DOHH2 (cell line): ENCODE data around the gene KIAA1191.

Experiments
- H3F3A ChIP-seq: fragments of 200-600 bp; sonication (generic), shearing (Covaris generic); 2 replicates; pipeline ENCODE4 v1.6.0; 2016; ENCODE audit warnings: antibody characterized with exemption, mild to moderate bottlenecking; ENCODE audit not compliant: control insufficient read depth, insufficient read depth
- H3K27ac ChIP-seq: fragments of 200-600 bp; sonication (generic); 2 replicates; pipeline ENCODE4 v1.5.1; 2014; ENCODE audit warnings: low read depth, mild to moderate bottlenecking, low read length, moderate library complexity
- H3K27me3 ChIP-seq: fragments of 200-600 bp; sonication (generic); 2 replicates; pipeline ENCODE4 v1.6.1; 2014; ENCODE audit warnings: mild to moderate bottlenecking, low read length, mixed read lengths; ENCODE audit not compliant: control insufficient read depth
- H3K36me3 ChIP-seq: fragments of 200-600 bp; sonication (generic); 2 replicates; pipeline ENCODE4 v1.6.1; 2014; ENCODE audit warnings: mild to moderate bottlenecking, low read length, moderate library complexity, mixed read lengths; ENCODE audit not compliant: control insufficient read depth
- H3K4me1 ChIP-seq: fragments of 200-600 bp; sonication (generic); 2 replicates; pipeline ENCODE4 v1.6.1; 2014; ENCODE audit warnings: mild to moderate bottlenecking, low read length, mixed read lengths; ENCODE audit not compliant: control insufficient read depth
- H3K4me2 ChIP-seq: fragments of 200-600 bp; sonication (generic); 2 replicates; pipeline ENCODE4 v1.6.0; 2014; ENCODE audit warnings: mild to moderate bottlenecking, low read length, moderate library complexity
- H3K4me3 ChIP-seq: fragments of 200-600 bp; sonication (generic); 2 replicates; pipeline ENCODE4 v1.5.1; 2014; ENCODE audit warnings: mild to moderate bottlenecking, low read length, mixed read lengths
- H3K79me2 ChIP-seq: fragments of 200-600 bp; sonication (generic); 2 replicates; pipeline ENCODE4 v1.6.1; 2014; ENCODE audit warnings: mild to moderate bottlenecking, low read length, mixed read lengths; ENCODE audit not compliant: control insufficient read depth
- H3K9me2 ChIP-seq: fragments of 200-600 bp; sonication (generic); replicated peaks from 2 replicates; pipeline ENCODE4 v1.6.1; 2014; ENCODE audit warnings: mild to moderate bottlenecking, low read length, mixed read lengths; ENCODE audit not compliant: control insufficient read depth
- H3K9me3 ChIP-seq: fragments of 200-600 bp; sonication (generic); 2 replicates; pipeline ENCODE4 v1.6.1; 2014; ENCODE audit warnings: antibody characterized with exemption, low read length, mixed read lengths; ENCODE audit not compliant: control insufficient read depth, insufficient read depth
- H4K20me1 ChIP-seq: fragments of 200-600 bp; sonication (generic); 2 replicates; pipeline ENCODE4 v1.6.0; 2014; ENCODE audit warnings: low read depth, mild to moderate bottlenecking, antibody characterized with exemption, low read length, moderate library complexity; ENCODE audit not compliant: control insufficient read depth, insufficient read depth
- EZH2phosphoT487 ChIP-seq: fragments of 200-600 bp; sonication (generic); IDR thresholded peaks from 2 replicates; pipeline ENCODE4 v1.6.1; 2017; ENCODE audit warnings: borderline replicate concordance, mild to moderate bottlenecking, antibody characterized with exemption, low read length, moderate library complexity, mixed read lengths
- TF ChIP-seq, protein P1 (sequence below): fragments of 200-600 bp; sonication (generic); IDR thresholded peaks from one replicate; pipeline ENCODE4 v1.5.1; 2014; ENCODE audit warnings: antibody characterized with exemption, mild to moderate bottlenecking, low read depth, low read length; ENCODE audit not compliant: poor library complexity, severe bottlenecking

The KIAA1191 gene

DNA sequence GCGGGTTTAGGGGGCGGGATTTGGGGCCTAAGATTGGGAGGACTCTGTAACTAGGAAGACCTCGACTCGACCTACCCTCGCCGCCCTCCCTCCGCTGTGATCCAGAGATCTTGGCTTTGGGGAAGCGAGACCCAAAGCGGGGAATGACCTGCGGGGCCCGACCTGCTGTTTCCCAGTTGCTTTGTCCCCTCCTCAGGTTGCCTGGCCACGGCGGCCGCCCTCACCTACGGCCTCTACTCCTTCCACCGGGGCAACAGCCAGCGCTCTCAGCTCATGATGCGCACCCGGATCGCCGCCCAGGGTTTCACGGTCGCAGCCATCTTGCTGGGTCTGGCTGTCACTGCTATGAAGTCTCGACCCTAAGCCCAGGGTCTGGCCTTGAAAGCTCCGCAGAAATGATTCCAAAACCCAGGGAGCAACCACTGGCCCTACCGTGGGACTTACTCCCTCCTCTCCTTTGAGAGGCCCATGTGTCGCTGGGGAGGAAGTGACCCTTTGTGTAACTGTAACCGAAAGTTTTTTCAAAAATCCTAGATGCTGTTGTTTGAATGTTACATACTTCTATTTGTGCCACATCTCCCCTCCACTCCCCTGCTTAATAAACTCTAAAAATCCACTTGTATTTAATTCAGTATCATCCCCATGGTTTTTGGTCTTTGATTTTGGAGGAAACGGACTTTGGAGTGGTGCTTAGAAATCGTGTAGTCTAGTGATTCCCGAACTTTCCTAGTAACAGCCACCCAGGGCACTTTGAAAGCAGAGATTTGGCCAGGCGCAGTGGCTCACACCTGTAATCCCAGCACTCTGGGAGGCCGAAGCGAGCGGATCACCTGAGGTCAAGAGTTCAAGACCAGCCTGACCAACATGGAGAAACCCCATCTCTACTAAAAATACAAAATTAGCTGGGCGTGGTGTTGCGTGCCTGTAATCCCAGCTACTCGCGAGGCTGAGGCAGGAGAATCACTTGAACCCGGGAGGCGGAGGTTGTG lies 27.9 kb upstream of the KIAA1191 start:
- Histone ChIP-seq H3K4me1 (peaks cover 20% of the 10 kb centered on the region), H3K79me2 (peaks cover 65% of the 10 kb centered on the region), H3K4me2 (peak overlapping the region; percentile 61), H3K27ac (peak overlapping the region; percentile 86), H3K36me3 (peaks cover 68% of the 10 kb centered on the region), H3F3A (peaks cover 2% of the 10 kb centered on the region; the same call in 1 of the 2 replicates), H3K9me3 (no peaks in the 10 kb centered on the region), H3K9me2 (no peaks in the 10 kb centered on the region), H4K20me1 (peaks cover 15% of the 10 kb centered on the region; the same call in 1 of the 2 replicates), H3K4me3 (peak overlapping the region; percentile 97), H3K27me3 (no peaks in the 10 kb centered on the region)
- TF ChIP-seq, protein P1, sequence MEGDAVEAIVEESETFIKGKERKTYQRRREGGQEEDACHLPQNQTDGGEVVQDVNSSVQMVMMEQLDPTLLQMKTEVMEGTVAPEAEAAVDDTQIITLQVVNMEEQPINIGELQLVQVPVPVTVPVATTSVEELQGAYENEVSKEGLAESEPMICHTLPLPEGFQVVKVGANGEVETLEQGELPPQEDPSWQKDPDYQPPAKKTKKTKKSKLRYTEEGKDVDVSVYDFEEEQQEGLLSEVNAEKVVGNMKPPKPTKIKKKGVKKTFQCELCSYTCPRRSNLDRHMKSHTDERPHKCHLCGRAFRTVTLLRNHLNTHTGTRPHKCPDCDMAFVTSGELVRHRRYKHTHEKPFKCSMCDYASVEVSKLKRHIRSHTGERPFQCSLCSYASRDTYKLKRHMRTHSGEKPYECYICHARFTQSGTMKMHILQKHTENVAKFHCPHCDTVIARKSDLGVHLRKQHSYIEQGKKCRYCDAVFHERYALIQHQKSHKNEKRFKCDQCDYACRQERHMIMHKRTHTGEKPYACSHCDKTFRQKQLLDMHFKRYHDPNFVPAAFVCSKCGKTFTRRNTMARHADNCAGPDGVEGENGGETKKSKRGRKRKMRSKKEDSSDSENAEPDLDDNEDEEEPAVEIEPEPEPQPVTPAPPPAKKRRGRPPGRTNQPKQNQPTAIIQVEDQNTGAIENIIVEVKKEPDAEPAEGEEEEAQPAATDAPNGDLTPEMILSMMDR, result no peak
- TF ChIP-seq EZH2phosphoT487, result no peak

DNA sequence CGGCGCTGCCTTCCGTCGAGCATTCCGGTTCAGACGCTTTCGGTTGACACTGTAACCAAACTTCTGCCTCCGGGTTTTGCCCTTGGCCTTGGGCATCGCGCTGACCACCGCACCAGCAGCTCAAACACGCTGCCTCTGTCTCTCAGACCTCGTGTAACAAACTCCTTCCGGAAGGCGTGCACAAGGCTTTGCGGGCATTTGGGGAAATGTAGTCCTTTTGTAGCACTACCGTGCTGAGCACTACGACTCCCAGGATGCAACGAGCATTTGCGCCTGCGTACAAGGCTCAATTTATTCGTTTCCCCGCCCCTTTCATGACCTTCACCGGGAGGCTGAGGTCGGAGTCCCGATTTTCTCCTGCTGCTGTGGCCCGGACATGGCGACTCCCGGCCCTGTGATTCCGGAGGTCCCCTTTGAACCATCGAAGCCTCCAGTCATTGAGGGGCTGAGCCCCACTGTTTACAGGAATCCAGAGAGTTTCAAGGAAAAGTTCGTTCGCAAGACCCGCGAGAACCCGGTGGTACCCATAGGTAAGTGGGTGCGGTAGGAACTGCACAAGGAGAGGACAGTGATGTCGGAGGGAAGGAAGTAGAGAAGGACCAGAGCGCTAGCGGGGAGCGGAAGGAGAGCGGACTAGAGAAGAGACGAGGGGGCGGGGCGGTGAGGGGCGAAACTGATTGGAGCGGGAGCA lies 27.0 kb upstream of the KIAA1191 start, which contains the start of the genes HIGD2A and NOP16:
HIGD2A (plus strand) TSS at position 308 of the 691 bp plus-strand sequence; CDS start at position 377, 69 bp downstream.
NOP16 (minus strand) TSS at position 155 of the 691 bp plus-strand sequence; CDS start at position 96, 59 bp downstream.
- peaks cover 2% of the 10 kb centered on the region; the same call in 1 of the 2 replicates for H3F3A ChIP-seq
- H3K79me2 ChIP-seq, result peaks cover 66% of the 10 kb centered on the region
- no peaks in the 10 kb centered on the region for H3K27me3 ChIP-seq
- H4K20me1 ChIP-seq, result peaks cover 18% of the 10 kb centered on the region; the same call in 1 of the 2 replicates
- H3K4me3 ChIP-seq, result peak within 1 kb of the TSS; percentile 97
- H3K9me3 ChIP-seq, result no peaks in the 10 kb centered on the region
- H3K27ac ChIP-seq, result peak within 1 kb of the TSS; percentile 86
- H3K9me2 ChIP-seq, result no peaks in the 10 kb centered on the region
- peaks cover 77% of the 10 kb centered on the region for H3K36me3 ChIP-seq
- peak within 1 kb of the TSS; percentile 91 for H3K4me2 ChIP-seq
- TF ChIP-seq, protein P1, result no peak
- no peak for TF ChIP-seq EZH2phosphoT487
- H3K4me1 ChIP-seq, result peaks cover 20% of the 10 kb centered on the region

DNA sequence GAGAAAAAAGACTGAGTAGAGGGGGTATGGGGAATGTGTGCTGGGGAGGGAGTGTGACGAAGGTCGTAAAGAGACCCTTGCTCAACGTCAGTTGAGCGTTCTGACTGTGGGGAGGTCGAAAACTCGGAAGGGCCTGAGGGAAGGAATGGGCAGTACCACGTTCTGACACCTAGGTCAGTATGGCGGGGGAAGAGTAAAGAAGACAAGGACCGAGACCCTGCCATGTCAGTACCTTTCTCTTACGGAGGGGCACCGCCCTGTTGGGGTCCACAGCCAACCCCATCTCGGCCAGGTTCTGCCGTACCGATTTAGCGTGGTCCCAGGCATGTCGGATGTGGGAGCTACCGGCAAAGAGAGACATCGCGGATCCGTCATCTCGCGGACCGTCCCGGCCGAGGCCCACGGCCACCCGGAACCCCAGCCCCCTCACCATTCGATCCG lies 26.5 kb upstream of the KIAA1191 start:
- Histone ChIP-seq H3K9me3 (no peaks in the 10 kb centered on the region), H3F3A (peaks cover 4% of the 10 kb centered on the region; the same call in 1 of the 2 replicates), H3K4me2 (peak overlapping the region; percentile 91), H3K4me1 (peaks cover 20% of the 10 kb centered on the region), H3K79me2 (peaks cover 66% of the 10 kb centered on the region), H3K4me3 (peak overlapping the region; percentile 97), H4K20me1 (peaks cover 18% of the 10 kb centered on the region; the same call in 1 of the 2 replicates), H3K9me2 (no peaks in the 10 kb centered on the region), H3K36me3 (peaks cover 79% of the 10 kb centered on the region), H3K27ac (peak overlapping the region; percentile 86), H3K27me3 (no peaks in the 10 kb centered on the region)
- TF ChIP-seq, protein P1, result no peak
- no peak for TF ChIP-seq EZH2phosphoT487
